KOPT-K1 (cell line): ENCODE measurements around the gene CCSER2.

ENCODE experiments used
- H3K27ac ChIP-seq: fragments of 200-600 bp; sonication (generic); 2 replicates; pipeline ENCODE4 v1.5.1; 2016; ENCODE audit warnings: antibody characterized with exemption, mild to moderate bottlenecking, low read depth, low read length; ENCODE audit not compliant: poor library complexity, severe bottlenecking
- H3K36me3 ChIP-seq: fragments of 200-600 bp; sonication (generic); 2 replicates; pipeline ENCODE4 v1.5.1; 2017; ENCODE audit warnings: antibody characterized with exemption, mild to moderate bottlenecking, low read length, moderate library complexity; ENCODE audit not compliant: insufficient read depth
- H3K9me3 ChIP-seq: fragments of 200-600 bp; sonication (generic); 2 replicates; pipeline ENCODE4 v1.5.1; 2017; ENCODE audit warnings: antibody characterized with exemption, low read length, mild to moderate bottlenecking; ENCODE audit not compliant: insufficient read depth, poor library complexity, severe bottlenecking

CCSER2 gene

DNA sequence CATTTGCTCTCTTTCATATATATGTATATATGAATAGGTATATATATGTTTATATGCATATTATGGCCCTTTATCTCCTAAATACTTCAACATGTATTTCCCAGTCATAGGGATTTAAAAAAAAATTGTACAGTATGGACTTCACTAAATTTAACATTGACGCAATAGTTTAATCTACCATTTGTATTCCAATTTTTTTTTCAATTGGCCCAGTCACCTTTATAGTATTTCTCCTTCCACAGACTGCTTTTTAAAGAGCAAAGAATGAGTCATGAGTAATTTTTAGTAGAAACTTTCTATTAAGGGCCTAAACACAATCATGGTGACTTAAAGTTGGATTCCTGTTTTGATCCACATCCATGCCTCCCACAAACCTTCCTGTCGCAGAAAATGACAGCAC is 20.5 kb downstream of the CCSER2 start:
- no peaks in the 10 kb centered on the region for H3K36me3 ChIP-seq
- H3K9me3 ChIP-seq, result no peaks in the 10 kb centered on the region
- H3K27ac ChIP-seq, result no peak overlapping the region

DNA sequence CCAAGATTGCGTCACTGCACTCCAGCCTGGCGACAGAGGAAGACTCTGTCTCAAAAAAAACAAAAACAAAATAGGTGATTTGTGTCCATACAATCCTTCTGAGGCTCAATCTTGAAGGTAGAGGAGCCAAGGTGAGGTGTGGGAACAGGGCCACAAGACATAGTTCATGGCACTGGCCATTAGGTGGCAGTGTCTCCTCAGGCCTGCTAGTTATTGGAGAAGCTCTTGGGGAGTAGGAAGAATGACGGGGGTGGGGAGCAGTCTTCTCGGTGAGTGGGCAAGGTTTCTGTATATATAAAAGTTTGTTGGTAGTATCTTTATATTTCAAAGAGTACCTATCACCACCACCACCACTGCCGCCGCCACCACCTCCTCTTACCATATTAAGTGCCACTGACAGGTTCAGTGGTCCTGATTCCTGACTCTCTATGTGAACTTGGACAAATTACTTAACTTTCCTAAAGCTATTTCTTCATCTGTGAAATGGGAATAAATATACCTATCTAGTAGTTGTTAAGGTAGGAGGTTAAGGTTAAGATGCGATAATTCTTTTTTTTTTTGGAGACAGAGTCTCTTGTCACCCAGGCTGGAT is 24.0 kb downstream of the CCSER2 start:
- Histone ChIP-seq H3K9me3 (no peaks in the 10 kb centered on the region), H3K36me3 (no peaks in the 10 kb centered on the region), H3K27ac (no peak overlapping the region)

DNA sequence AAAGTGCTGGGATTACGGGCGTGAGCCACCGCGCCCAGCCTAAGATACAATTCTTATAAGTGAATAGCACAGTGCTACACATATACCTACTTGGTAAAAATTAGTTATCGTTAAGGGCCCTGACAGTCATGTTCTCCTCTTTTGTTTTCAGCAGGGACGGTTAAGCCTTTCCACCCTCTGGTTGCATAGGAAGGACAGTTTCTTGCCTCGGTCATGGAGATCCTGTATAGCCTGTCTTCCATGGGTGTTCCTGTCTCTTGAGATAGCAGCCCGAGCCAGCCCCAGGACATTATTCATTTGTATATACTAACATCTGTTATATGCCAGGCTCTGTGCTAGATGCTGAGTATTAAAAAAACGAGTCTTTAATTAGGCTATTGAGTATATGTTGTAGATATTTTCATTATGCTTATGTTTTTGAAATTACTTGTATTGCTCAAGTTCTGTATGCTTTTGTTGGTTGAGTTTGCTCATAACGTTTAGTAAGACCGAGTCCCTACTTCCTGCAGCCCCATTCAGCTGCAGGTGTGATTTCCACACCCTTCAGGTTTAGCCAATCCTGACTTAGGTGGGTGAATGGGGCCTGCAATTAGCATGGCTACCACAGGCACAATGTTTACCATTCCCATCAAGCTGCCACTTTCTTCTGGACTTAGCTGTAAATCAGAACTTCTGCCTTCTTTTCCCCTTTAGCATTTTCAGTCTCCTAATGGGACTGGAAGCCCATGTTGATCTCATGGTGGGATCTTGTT is 24.8 kb downstream of the CCSER2 start:
- Histone ChIP-seq H3K27ac (no peak overlapping the region), H3K36me3 (no peaks in the 10 kb centered on the region), H3K9me3 (no peaks in the 10 kb centered on the region)

DNA sequence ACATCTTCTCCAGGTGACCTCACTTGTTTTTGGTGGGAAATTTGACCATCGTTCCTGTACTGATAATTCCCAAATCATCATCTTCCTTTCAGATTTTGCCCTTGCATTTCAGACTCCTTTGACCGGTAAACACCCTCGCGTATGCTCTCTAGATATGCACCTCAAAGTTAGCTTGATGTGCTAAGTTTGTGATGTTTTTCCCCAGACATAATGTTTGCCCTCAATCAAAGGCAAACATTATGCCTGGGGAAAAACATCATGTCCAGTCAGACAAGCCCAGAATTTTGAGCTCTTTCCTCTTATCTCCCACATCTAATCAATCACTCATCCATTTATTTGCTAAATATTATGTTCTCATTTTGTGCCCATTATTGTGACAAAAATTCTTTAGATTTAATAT is 26.2 kb downstream of the CCSER2 start:
- no peaks in the 10 kb centered on the region for H3K9me3 ChIP-seq
- no peak overlapping the region for H3K27ac ChIP-seq
- no peaks in the 10 kb centered on the region for H3K36me3 ChIP-seq

DNA sequence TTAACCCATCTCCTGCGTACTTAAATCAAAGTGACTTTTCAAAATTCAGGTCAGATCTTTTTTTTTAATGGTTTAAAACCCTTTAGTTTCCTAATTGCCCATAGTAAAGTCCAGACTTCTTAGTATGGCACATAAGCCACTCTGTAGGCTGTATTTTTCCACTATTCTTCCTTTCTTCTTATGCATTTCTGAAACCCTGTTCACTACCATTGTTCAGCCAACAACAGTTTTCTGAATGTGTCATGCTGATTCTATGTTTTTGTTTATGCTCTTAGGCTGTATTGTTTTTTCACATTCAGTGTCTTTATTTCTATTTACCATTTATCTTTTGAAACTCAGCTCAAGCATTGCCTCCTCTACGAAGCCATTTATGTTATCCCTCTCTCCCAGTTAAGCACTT is 26.7 kb downstream of the CCSER2 start:
- H3K36me3 ChIP-seq, result no peaks in the 10 kb centered on the region
- H3K27ac ChIP-seq, result no peak overlapping the region
- no peaks in the 10 kb centered on the region for H3K9me3 ChIP-seq

DNA sequence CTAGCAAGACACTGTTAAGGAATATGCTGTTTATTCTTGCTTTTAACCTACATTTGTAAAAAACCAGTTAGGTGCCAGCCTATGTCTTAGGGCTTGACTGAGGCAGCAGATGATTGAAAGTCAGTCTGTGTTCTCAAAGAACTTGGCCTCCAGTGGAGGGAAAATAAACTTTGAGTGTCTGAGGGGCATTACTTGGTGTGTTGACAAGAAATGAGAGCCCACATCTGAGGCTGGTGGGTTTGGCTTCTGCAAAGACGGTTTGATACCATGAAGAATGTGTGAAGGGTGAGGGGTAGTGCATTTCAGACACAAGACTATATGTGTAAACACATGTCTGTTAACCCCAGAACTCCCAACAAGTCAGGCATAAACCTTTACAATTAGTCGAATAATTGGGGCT is 28.5 kb downstream of the CCSER2 start:
- Histone ChIP-seq H3K9me3 (no peaks in the 10 kb centered on the region), H3K36me3 (no peaks in the 10 kb centered on the region), H3K27ac (peak overlapping the region; percentile 36)

DNA sequence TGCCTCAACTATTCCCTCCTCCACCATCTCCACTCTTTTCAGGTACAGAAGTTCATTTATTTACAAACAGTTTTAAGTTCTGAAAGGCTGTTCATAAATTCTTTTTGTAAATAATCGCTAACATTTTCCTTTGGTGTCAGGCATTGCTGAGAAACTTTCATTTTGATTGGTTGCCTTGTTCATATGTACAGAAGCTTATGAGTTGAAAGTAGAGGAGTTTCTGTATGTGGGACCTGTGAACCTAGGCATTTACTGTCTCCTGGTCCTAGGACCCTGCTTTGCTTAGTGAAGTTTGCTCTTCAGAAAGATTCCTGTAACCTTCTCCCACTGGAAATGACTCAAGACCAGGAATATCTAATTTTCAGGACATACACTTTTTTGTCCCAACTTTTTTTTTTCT is 30.4 kb downstream of the CCSER2 start:
- H3K36me3 ChIP-seq, result no peaks in the 10 kb centered on the region
- H3K9me3 ChIP-seq, result no peaks in the 10 kb centered on the region
- H3K27ac ChIP-seq, result peak overlapping the region; percentile 13

DNA sequence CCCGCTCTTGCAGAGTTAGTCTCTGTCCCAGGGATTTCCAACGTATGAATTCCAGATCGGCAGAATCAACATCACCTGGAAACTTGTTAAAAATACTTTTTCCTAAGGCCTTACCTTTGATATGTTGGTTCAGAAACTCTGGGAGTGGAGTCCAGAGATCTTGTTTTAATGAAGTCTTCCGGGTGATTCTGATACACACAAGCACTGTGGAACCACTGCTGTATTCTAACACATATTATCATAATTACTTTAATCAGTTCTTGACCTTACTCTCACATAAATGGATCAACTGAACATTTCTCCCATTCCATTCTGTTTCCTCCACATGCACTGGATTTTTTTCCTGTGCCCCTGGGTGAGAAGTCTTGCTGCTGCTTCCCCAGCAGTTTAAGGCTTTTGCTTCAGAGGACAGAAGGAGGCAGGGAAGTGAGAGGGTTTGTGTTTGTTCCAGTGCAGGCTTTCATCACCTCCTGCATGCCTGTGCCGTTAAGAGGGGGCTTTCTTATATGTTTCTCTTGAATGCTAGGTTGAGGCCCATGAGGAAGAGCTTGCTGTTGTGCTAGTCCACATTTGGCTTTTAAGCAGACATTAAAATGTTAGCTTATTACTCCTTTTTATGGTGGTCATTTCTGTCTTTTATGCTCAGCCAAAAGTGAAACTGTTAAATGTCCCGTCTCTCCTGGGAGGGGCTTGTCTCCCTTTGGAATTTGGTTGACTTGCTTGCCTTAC is 32.4 kb downstream of the CCSER2 start:
- Histone ChIP-seq H3K9me3 (no peaks in the 10 kb centered on the region), H3K27ac (no peak overlapping the region)

DNA sequence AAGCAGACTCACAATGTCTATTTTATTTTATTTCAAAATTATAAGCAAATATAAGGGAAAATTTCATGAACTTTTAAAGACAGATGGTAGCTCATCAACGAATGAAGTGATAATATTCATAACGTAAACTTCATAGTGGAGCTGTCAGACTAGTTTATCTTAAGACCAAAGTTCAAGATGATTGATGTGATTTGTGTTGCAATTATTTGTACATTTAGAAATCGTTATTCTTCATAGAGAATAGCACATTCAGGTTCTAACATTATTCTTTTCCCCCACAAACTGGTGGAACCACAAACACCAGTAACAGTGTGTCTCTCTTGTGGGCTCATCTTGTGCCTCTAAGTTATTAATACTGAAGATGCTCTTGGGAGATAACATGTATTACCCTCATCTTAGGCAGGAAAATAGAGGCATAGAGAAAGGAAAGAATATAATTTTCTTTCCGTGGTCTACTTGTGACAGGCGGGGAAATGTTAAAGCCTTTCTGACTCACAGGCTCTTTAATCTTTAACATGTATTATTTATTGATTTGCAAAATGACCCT is 37.0 kb downstream of the CCSER2 start:
- no peaks in the 10 kb centered on the region for H3K9me3 ChIP-seq
- no peaks in the 10 kb centered on the region for H3K36me3 ChIP-seq
- no peak overlapping the region for H3K27ac ChIP-seq

More for the DNA sequence above, 32.4 kb downstream of the CCSER2 start:
- H3K36me3 ChIP-seq, result no peaks in the 10 kb centered on the region

DNA sequence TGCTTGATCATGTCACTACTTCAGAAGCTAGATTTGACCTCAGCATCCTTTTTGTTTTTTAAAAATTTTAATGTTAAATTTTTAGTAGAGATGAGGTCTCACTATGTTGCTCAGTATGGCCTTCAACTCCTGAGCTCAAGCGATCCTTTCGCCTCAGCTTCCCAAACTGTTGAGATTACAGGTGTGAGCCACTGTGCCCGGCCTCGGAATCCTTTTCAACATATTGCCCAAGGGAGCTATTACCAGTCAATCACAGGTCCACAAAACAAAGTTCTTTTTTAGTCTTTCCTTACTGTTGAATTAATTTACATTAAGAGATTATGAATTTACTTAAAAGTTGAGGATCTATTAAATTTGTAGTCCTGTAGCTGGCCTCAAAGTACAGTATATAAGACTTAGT is 37.7 kb downstream of the CCSER2 start:
- Histone ChIP-seq H3K27ac (no peak overlapping the region), H3K36me3 (peaks cover 3% of the 10 kb centered on the region), H3K9me3 (no peaks in the 10 kb centered on the region)

DNA sequence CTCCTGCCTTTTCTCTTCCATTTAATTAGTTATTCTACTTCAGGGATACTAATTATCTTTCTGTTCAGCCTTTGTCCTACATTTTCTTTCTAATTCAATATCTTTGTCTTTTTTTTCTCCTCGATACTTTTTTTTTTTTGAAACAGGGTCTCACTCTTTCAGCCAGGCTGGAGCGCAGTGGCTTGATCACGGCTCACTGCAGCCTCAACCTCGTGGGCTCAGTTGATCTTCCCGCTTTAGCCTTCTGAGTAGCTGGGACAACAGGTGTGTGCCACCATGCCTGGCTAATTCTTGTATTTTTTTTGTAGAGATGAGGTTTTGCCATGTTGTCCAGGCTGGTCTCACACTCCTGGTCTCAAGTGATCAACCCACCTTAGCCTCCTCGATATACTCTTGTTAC is 38.9 kb downstream of the CCSER2 start:
- peaks cover 15% of the 10 kb centered on the region for H3K36me3 ChIP-seq
- H3K9me3 ChIP-seq, result no peaks in the 10 kb centered on the region
- H3K27ac ChIP-seq, result no peak overlapping the region

DNA sequence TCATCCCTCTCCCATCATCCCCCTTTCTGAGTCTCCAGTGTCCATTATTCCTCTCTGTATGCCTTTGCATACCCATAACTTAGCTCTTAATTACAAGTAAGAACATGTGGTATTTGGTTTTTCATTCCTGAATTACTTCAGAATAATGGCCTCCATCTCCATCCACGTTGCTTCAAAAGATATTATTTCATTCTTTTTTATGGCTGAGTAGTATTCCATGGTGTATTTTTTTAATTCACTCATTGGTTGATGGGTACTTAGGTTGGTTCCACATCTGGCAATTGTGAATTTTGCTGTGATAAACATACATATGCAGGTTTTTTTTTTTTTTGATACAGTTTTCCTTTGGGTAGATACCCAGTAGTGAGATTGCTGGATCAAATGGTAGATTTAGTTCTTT is 40.4 kb downstream of the CCSER2 start:
- Histone ChIP-seq H3K27ac (no peak overlapping the region), H3K9me3 (no peaks in the 10 kb centered on the region), H3K36me3 (peaks cover 31% of the 10 kb centered on the region)

DNA sequence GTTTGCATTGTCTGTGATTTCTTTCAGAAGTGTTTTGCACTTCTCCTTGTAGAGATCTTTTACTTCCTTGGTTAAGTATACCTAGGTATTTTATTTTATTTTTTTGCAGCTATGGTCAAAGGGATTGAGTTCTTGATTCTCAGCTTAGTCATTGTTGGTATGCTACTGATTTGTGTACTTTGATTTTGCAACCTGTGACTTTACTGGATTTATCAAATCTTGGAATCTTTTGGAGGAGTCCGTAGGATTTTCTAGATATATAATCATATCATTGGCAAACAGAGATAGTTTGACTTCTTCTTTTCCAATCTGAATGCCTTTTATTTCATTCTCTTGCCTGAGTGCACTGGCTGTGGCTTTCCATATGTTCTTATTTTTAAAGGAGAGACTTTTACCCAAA is 41.9 kb downstream of the CCSER2 start:
- H3K9me3 ChIP-seq, result no peaks in the 10 kb centered on the region
- H3K27ac ChIP-seq, result no peak overlapping the region
- peaks cover 40% of the 10 kb centered on the region for H3K36me3 ChIP-seq

DNA sequence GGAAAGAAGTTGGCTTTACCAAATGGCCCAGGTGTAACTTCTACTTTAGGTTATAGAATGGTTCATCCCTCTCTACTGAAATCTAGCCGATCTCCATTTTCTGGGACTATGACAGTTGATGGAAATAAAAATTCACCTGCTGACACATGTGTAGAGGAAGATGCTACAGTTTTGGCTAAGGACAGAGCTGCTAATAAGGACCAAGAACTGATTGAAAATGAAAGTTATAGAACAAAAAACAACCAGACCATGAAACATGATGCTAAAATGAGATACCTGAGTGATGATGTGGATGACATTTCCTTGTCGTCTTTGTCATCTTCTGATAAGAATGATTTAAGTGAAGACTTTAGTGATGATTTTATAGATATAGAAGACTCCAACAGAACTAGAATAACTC is 43.6 kb downstream of the CCSER2 start:
- no peaks in the 10 kb centered on the region for H3K9me3 ChIP-seq
- H3K27ac ChIP-seq, result no peak overlapping the region
- H3K36me3 ChIP-seq, result peaks cover 51% of the 10 kb centered on the region

DNA sequence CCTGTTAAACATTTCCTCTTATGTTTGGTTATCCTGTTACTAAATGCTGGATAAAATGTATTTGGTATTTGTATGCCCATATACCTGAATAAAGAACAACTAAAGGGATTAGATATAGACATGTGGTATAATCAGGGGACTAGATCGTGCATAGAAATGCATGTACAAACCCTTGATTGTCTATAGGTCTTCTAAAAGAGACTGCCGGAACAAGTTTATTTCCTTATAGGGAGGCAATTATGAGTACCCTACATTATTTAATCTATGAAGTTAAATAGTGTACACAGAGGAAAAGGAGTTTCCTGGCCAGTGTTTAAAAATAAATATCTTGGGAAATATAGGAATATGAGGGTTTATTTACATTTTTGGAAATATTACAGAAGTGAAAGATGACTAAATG is 44.6 kb downstream of the CCSER2 start:
- H3K27ac ChIP-seq, result no peak overlapping the region
- H3K9me3 ChIP-seq, result no peaks in the 10 kb centered on the region

More for the DNA sequence above, 44.6 kb downstream of the CCSER2 start:
- H3K36me3 ChIP-seq, result peaks cover 51% of the 10 kb centered on the region
